ENCODE measurements around the gene KDM5A. TPM values are rescaled to one million over a fixed set of nuclear protein-coding genes. Genes with fewer than 3 reads are reported as not detected.

The KDM5A gene
- polyA plus RNA-seq, 1 donor from 2014 or later, result 11.2 TPM

DNA sequence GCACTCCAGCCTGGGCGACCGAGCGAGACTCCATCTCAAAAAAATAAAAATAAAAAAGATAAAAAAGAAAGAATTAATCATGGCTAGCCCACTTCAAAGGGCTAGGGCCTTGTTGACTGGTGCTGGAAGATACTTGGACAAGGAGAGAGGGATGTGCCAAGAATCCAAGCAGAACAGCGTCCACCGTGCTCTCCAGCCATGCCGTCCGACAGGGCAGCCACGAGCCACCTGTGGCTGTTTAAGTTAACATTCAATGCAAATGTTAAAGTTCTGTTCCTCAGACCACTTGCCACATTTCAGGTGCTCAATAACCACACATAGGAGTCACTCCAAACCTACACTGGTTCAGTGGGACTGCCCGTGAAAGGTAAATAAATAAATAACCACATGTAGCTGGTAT lies 147.9 kb downstream of the KDM5A start:
- TF ChIP-seq EZH2 (IDR thresholded peaks at IDR 0.05; ENCODE audit: borderline replicate concordance, insufficient read depth, low read length, poor library complexity, severe bottlenecking), result no peak
- TF ChIP-seq, protein P1, sequence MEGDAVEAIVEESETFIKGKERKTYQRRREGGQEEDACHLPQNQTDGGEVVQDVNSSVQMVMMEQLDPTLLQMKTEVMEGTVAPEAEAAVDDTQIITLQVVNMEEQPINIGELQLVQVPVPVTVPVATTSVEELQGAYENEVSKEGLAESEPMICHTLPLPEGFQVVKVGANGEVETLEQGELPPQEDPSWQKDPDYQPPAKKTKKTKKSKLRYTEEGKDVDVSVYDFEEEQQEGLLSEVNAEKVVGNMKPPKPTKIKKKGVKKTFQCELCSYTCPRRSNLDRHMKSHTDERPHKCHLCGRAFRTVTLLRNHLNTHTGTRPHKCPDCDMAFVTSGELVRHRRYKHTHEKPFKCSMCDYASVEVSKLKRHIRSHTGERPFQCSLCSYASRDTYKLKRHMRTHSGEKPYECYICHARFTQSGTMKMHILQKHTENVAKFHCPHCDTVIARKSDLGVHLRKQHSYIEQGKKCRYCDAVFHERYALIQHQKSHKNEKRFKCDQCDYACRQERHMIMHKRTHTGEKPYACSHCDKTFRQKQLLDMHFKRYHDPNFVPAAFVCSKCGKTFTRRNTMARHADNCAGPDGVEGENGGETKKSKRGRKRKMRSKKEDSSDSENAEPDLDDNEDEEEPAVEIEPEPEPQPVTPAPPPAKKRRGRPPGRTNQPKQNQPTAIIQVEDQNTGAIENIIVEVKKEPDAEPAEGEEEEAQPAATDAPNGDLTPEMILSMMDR (IDR thresholded peaks at IDR 0.05; ENCODE audit: poor library complexity, severe bottlenecking), result no peak
- TF ChIP-seq RAD21 (conservative IDR thresholded peaks at IDR 0.05), result no peak
- TF ChIP-seq TAF1 (IDR thresholded peaks at IDR 0.05; ENCODE audit: low read depth), result no peak
- H3K9ac ChIP-seq (ENCODE audit: low read length), result no peak overlapping the region
- H4K20me1 ChIP-seq (ENCODE audit: insufficient read depth), result no peaks in the 10 kb centered on the region
- H3K27ac ChIP-seq (ENCODE audit: low read length), result no peak overlapping the region
- H3K36me3 ChIP-seq (ENCODE audit: insufficient read depth, low read length), result no peaks in the 10 kb centered on the region
- H2AFZ ChIP-seq (ENCODE audit: low read depth, low read length), result no peak overlapping the region
- H3K9me3 ChIP-seq (ENCODE audit: low read length), result no peaks in the 10 kb centered on the region
- H3K27me3 ChIP-seq (ENCODE audit: insufficient read depth, low read depth, low read length), result no peaks in the 10 kb centered on the region
- no peak overlapping the region for H3K4me3 ChIP-seq (ENCODE audit: low read length)
- H3F3A ChIP-seq (ENCODE audit: insufficient read depth, low read length, poor library complexity, severe bottlenecking), result no peaks in the 10 kb centered on the region
- no peaks in the 10 kb centered on the region for H3K9me2 ChIP-seq (ENCODE audit: insufficient read depth, low read length)
- no peaks in the 10 kb centered on the region for H3K79me2 ChIP-seq (replicated peaks; ENCODE audit: insufficient read depth, low read length)
- H3K4me2 ChIP-seq (ENCODE audit: low read length), result no peak overlapping the region

DNA sequence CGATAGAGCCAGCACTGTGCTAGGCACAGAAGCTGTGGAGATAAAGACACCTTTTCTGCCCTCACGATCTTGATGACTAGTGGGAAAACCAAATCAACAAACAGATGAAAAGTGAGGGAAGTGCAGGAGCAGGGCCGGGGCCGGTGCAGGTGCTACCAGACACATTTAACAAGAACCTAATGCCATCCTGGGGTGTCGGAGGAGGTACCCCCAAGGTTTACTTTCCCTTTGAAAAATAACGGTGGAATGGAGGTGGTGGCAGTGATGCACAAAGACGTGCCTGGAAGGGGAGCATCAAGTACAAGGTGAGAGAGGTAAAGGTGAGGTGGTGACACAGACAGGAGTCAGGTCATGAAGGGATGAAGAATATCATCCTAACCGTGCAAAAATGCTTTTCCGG lies 148.6 kb downstream of the KDM5A start:
- TF ChIP-seq, protein P2, sequence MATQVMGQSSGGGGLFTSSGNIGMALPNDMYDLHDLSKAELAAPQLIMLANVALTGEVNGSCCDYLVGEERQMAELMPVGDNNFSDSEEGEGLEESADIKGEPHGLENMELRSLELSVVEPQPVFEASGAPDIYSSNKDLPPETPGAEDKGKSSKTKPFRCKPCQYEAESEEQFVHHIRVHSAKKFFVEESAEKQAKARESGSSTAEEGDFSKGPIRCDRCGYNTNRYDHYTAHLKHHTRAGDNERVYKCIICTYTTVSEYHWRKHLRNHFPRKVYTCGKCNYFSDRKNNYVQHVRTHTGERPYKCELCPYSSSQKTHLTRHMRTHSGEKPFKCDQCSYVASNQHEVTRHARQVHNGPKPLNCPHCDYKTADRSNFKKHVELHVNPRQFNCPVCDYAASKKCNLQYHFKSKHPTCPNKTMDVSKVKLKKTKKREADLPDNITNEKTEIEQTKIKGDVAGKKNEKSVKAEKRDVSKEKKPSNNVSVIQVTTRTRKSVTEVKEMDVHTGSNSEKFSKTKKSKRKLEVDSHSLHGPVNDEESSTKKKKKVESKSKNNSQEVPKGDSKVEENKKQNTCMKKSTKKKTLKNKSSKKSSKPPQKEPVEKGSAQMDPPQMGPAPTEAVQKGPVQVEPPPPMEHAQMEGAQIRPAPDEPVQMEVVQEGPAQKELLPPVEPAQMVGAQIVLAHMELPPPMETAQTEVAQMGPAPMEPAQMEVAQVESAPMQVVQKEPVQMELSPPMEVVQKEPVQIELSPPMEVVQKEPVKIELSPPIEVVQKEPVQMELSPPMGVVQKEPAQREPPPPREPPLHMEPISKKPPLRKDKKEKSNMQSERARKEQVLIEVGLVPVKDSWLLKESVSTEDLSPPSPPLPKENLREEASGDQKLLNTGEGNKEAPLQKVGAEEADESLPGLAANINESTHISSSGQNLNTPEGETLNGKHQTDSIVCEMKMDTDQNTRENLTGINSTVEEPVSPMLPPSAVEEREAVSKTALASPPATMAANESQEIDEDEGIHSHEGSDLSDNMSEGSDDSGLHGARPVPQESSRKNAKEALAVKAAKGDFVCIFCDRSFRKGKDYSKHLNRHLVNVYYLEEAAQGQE (IDR thresholded peaks at IDR 0.05; ENCODE audit: borderline replicate concordance), result no peak
- TF ChIP-seq RAD21 (conservative IDR thresholded peaks at IDR 0.05) (no peak), TAF1 (IDR thresholded peaks at IDR 0.05; ENCODE audit: low read depth) (no peak), POLR2AphosphoS5 (IDR thresholded peaks at IDR 0.05) (no peak), SMC3 (conservative IDR thresholded peaks at IDR 0.05; ENCODE audit: poor library complexity) (no peak), EZH2 (IDR thresholded peaks at IDR 0.05; ENCODE audit: borderline replicate concordance, insufficient read depth, low read length, poor library complexity, severe bottlenecking) (no peak), MXI1 (conservative IDR thresholded peaks at IDR 0.05; ENCODE audit: poor library complexity, severe bottlenecking) (no peak)
- TF ChIP-seq, protein P1 (IDR thresholded peaks at IDR 0.05; ENCODE audit: poor library complexity, severe bottlenecking), result no peak
- H3K9me2 ChIP-seq (ENCODE audit: insufficient read depth, low read length), result no peaks in the 10 kb centered on the region
- no peak overlapping the region for H3K9ac ChIP-seq (ENCODE audit: low read length)
- no peaks in the 10 kb centered on the region for H3K79me2 ChIP-seq (replicated peaks; ENCODE audit: insufficient read depth, low read length)
- no peak overlapping the region for H2AFZ ChIP-seq (ENCODE audit: low read depth, low read length)
- H3K27ac ChIP-seq (ENCODE audit: low read length), result no peak overlapping the region
- no peak overlapping the region for H3K4me3 ChIP-seq (ENCODE audit: low read length)
- no peak overlapping the region for H3K4me2 ChIP-seq (ENCODE audit: low read length)
- H4K20me1 ChIP-seq (ENCODE audit: insufficient read depth), result no peaks in the 10 kb centered on the region
- no peaks in the 10 kb centered on the region for H3K27me3 ChIP-seq (ENCODE audit: insufficient read depth, low read depth, low read length)
- H3K36me3 ChIP-seq (ENCODE audit: insufficient read depth, low read length), result no peaks in the 10 kb centered on the region
- H3K9me3 ChIP-seq (ENCODE audit: low read length), result no peaks in the 10 kb centered on the region
- H3F3A ChIP-seq (ENCODE audit: insufficient read depth, low read length, poor library complexity, severe bottlenecking), result no peaks in the 10 kb centered on the region
